GM19452 (cell line): Measurements from ENCODE around the gene TSPAN1.

Source experiments
- ATAC-seq: cut with Tn5 transposase; IDR thresholded peaks from one replicate; pipeline ENCODE4 v1.9.1; 2021; ENCODE audit not compliant: unreplicated experiment

Gene TSPAN1

DNA sequence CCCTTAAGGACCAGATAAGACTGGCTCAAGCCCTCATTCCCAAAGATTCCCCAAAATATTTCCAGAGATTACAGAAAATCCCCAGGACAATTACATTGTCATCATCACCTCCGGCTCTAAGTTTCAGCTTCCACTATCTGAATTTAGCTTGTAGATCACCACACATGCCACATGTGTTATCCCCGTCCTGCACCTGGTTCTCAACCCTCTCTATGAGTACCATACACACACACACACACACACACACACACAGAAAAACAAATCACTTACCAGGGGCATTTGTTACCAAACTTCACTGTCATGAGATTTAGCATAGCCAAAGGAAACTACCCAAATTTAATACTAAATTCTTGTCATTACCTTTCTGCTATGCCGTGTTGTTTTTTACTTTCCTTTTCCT lies 15.4 kb upstream of the TSPAN1 start:
- no peak for ATAC-seq

- no peak for ATAC-seq
Measured at GRCh38 chr1:46160212-46160611, 14.7 kb upstream of the TSPAN1 start.

GRCh38 chr1:46166521-46167462 lies 8.1 kb upstream of the TSPAN1 start:
- peak; percentile 55 for ATAC-seq

- no peak for ATAC-seq
Measured at GRCh38 chr1:46168477-46168876, 6.4 kb upstream of the TSPAN1 start.

DNA sequence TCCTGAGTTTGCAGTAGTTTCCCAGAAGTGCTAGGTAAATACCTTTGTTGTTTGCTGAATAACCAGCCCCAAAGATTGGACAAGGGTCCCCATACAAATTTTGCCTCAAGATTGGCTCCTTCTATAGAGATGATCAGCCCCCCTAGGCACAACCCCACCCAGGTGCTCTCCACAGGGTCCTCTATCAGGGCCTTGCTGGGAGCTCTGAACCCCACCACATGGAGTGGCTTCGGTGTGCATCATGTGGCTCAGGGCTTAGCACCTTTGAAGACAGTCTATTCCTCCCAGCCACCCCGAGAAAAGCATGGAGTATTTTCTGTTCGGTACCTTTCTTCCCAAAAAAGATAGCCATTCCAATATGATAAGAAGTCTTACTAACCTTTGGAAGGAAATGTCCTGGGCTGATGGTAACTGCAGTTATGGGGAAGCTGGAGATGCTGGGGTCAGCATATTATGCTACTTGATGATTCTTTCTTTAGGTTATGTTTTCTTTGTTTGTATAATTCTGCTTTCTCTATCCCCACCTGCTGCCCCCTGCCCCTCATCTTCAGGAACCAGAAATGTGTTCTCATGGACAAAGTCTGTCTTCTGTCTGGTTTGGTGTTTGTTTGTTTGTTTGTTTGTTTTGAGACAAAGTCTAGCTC lies 5.0 kb upstream of the TSPAN1 start:
- no peak for ATAC-seq

DNA sequence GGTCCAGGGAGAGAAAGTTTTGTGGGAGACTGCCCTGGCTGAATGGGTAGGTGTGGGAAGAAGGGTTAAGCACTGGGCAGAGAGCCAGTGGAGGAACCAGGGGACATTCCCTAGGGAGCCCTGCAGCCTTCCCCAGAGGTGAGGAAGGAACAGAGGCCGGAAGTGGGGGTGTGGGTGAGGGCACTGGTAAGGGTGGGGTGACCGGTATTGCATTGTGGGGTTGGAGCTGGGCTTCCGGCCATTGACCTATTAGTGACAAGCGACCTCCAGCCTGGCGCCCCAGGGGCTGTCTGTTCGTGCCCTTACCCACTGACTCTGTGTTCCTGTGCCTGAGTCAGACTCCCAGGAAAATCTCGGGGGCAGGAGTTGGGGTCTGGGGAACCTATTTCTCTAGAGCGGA lies 3.5 kb upstream of the TSPAN1 start:
- ATAC-seq: no peak

DNA sequence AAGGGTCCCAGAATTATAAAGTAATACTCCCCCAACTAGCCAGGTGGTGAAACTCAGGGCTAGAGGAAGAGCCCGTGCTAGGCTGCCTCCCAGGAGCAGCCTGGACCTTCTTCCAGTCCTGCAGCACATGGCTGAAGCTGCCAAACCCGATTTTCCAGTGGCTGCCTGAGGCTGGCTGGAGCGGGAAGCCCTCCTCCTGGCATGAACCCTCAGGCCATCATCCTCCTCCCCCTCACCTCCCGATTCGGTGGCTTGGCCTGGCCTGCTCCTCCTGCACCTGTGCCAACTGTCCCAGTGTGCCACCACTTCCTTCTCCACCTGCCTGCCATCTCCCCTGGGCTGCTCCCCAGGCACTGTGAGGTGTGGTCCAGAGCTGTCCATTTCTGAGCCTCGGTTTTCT lies 3.0 kb upstream of the TSPAN1 start:
- ATAC-seq: no peak

DNA sequence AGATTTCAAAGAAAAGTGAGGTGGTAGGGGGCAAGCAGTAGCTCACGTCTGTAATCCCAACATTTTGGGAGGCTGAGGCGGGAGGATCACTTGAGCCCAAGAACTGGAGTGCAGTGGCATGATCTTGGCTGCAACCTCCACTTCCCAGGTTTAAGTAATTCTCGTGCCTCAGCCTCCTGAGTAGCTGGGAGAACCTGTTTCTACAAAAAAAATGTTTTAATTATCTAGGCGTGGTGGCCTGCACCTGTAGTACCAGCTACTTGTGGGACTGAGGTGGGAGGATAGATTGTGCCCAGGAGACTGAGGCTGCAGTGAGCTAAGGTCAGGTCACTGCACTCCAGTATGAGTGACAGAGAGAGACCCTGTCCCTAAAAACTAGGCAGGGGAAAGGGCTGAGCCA lies 2.6 kb upstream of the TSPAN1 start:
- no peak for ATAC-seq

DNA sequence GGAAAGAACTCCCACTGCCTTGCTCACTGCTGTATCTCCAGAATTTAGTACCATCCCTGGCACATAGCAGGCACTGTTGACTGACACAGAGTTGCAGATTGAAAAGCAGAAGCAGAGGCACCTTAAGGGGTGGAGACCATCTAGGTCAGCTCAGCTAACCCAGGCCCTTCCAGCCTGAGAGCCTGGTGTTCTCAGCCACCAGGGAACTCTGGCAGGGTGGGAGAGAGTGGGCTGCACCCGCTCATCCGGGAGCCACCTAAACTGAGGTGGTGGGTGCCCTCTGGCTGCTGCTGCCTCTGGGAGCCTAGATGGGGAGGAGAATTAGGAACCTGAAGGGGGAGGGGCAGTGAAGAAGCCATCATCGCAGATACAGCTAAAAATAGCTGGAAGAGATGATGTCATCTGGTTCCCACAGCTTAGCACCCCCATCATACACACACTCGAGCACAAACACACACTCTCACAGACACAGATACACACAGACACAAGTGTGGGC lies 1.5 kb upstream of the TSPAN1 start:
- no peak for ATAC-seq

DNA sequence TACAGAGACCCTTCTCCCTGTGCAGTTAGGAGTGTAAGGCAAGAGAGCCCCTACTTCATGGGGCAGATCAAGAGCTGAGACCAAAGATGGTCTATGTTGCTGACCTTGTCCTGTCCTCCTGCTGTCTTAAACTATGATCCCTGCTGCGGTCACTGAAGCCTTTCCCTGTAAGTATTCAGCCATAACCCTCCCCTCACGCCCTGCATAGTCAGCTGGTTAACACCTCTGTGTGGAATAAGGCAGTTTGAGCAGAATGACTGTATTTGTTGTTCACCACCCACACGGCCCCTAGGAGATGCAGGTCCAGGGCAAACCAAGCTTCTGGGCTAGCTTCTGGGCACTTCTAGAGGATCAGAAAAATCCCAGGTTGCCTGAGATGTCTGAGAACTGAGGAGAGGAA lies 356 bp downstream of the TSPAN1 start:
- ATAC-seq: no peak

DNA sequence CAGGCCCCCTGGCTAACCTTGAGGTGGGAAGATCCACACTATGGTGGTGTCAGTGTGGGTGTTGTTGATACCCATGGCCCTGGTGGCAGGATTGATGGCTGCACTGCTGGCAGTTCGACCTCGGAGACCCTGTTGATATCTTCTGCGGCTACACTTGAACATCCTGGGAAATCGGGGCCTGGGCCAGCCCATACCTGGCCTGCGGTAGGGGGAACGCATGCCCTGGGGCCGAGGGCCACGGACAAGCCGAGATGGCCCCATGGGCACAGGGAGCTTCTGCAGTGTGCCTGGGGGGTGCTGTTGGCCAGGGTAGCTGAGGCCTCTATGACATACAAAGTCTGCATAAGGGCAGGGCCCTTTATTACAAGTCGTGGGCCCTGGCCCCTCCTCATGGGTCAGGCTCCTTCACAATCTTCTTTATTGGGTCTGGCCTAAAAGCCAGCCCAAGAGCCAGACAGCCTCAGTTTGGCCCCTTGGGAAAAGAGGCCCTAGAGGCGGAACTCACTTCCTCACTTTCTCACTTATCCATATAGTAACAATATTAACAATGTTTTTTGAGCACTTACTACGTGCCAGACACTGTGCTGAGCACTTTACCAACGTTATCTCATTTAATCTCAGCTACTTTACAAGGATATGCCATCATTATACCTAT lies 1.5 kb downstream of the TSPAN1 start, which contains the start of gene P3R3URF:
Gene P3R3URF, minus strand, starts transcription at position 278 of the 655 bp plus-strand sequence. Its CDS starts 17 bp downstream, at position 261.
- ATAC-seq: no peak

DNA sequence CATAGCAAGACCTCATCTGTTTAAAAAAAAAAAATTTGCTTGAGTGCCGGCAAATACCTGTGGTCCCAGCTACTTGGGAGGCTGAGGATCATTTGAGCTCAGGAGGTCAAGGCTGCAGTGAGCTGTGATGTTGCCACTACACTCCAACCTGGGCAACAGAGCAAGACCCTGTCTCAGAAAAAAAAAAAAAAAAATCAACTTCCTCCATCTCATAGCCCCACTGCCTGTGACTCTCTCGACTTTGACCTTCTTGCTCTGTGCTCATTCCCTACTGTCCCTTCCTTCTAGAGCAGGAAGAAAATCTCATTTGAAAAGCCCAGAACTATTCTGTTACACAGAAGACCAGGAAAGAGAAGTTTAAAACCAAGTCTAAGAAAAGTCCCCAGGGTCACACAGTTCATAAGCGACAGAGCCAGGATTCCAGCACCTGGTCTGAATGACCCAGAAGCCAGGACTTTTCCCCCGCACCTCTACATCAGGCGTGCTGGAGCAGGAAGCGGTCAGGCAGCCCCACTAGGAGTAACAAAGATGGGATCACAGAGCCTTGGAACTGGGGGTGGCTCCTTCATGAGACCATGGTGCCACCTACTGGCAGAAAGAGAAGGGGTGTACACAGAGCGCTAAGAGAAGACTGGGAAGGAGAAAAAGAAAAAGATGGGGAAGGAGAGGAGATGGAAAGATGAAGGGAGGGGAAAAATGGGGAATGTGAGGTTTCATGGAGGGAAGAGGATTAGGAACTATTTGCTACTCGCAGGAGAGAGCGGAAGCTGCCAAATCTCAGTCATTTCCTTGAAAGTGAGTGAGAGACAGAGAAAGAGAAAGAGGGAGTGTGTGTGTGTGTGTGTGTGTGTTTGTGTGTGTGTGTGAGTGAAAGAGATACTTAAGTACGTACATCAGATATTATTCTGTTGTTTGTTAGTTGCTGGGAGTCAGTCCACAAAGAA lies 4.5 kb downstream of the TSPAN1 start:
- ATAC-seq: no peak

GRCh38 chr1:46180082-46180616 lies 5.3 kb downstream of the TSPAN1 start:
- no peak for ATAC-seq

GRCh38 chr1:46181343-46182260 lies 6.7 kb downstream of the TSPAN1 start:
- ATAC-seq: no peak

DNA sequence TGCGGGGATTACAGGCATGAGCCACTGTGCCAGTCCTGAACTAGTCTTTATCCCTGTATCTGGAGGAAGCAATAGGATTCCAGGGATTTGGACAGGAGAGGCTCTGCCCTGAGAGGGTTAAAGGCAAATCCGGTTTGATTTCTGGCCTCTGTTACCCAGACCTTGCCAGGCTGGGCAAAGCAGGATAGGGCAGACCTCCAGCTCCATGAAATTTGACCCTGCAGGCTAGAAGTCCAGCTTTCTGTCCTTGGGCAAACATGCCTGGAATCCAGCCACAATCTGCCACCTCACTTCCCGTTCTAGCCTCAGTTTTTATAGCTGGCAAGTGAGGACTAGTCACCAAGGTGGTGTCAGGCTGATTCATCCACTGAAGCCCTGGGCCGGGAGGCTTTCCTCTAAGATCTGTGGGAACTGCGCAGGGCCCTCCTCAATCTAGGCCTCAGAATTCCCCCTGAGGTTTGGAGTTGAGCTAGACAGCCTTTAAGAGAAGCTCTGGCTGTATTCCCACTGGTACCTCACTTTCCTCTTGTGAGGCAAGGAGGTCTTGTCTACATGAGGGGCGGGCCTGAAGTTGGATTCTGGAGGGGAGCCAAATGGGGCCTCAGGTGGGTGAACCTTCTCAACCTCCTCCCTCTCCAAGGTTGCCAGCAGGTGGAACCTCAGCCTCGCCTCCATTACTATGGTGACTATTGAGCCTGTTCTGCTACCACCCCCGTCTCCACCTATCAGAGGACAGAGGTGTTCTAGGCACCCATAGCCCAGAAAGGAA lies 8.4 kb downstream of the TSPAN1 start:
- ATAC-seq: no peak

- peak; percentile 62 for ATAC-seq
Measured at GRCh38 chr1:46183926-46184557, 9.2 kb downstream of the TSPAN1 start.

DNA sequence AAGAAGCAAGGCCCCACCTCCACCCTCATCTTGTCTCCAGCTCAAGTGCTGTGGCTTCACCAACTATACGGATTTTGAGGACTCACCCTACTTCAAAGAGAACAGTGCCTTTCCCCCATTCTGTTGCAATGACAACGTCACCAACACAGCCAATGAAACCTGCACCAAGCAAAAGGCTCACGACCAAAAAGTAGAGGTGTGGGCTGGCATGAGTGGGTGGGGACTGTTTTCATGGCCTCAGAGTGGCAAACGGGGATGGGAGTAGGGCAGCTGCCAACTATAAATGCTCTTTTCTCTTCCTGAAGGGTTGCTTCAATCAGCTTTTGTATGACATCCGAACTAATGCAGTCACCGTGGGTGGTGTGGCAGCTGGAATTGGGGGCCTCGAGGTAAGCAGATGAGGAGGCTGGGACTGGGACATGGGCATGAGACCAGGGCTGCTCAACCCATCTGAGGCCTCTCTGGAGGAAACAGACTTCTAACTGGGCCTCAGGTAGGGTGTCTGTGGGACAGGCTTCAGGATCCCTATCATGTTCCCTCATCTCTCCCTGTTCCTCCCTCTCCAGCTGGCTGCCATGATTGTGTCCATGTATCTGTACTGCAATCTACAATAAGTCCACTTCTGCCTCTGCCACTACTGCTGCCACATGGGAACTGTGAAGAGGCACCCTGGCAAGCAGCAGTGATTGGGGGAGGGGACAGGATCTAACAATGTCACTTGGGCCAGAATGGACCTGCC lies 10.2 kb downstream of the TSPAN1 start:
- ATAC-seq: no peak
